H9 (cell line): ENCODE results near the gene MEIOSIN. TPM values are rescaled to one million over a fixed set of nuclear protein-coding genes. Genes with fewer than 3 reads are reported as not detected.

Experiments used
- DNase-seq: peaks from one replicate; pipeline ENCODE4 v3.0.0-alpha.2; 2017
- H2AFZ ChIP-seq: one replicate; pipeline ENCODE4 v1.6.1; 2013; ENCODE audit warnings: mild to moderate bottlenecking, low read length, control low read depth, moderate library complexity
- H2AK5ac ChIP-seq: 2 replicates; pipeline ENCODE4 v1.6.1; 2013; ENCODE audit warnings: low read length, control low read depth, mixed read lengths; ENCODE audit not compliant: insufficient read length
- H2BK120ac ChIP-seq: one replicate; pipeline ENCODE4 v1.6.1; 2013; ENCODE audit warnings: low read depth, mild to moderate bottlenecking, low read length, control low read depth, inconsistent platforms; ENCODE audit not compliant: poor library complexity, severe bottlenecking
- H2BK12ac ChIP-seq: 2 replicates; pipeline ENCODE4 v1.6.1; 2013; ENCODE audit warnings: low read length, control low read depth, mixed read lengths, low read depth; ENCODE audit not compliant: insufficient read length
- H2BK15ac ChIP-seq: 2 replicates; pipeline ENCODE4 v1.6.1; 2013; ENCODE audit warnings: low read depth, low read length, control low read depth
- H2BK20ac ChIP-seq: one replicate; pipeline ENCODE4 v1.6.1; 2013; ENCODE audit warnings: low read depth, mild to moderate bottlenecking, low read length, control low read depth, inconsistent platforms; ENCODE audit not compliant: poor library complexity, severe bottlenecking
- H2BK5ac ChIP-seq: 2 replicates; pipeline ENCODE4 v1.6.1; 2013; ENCODE audit warnings: low read length, control low read depth, mixed read lengths; ENCODE audit not compliant: insufficient read length
- H3K14ac ChIP-seq: 2 replicates; pipeline ENCODE4 v1.6.1; 2013; ENCODE audit warnings: low read length, control low read depth; ENCODE audit not compliant: insufficient read depth
- H3K18ac ChIP-seq: 2 replicates; pipeline ENCODE4 v1.6.1; 2013; ENCODE audit warnings: low read depth, mild to moderate bottlenecking, mixed read lengths, low read length, control low read depth; ENCODE audit not compliant: insufficient read length
- H3K23ac ChIP-seq: 2 replicates; pipeline ENCODE4 v1.6.1; 2013; ENCODE audit warnings: low read length, control low read depth, mixed read lengths, low read depth; ENCODE audit not compliant: insufficient read length
- H3K23me2 ChIP-seq: 2 replicates; pipeline ENCODE4 v1.6.1; 2013; ENCODE audit warnings: low read depth, mild to moderate bottlenecking, mixed read lengths, low read length, control low read depth; ENCODE audit not compliant: insufficient read length, poor library complexity, severe bottlenecking
- H3K27ac ChIP-seq: 2 replicates; pipeline ENCODE4 v1.5.1; 2013; ENCODE audit warnings: low read length, control low read depth, mixed read lengths, low read depth; ENCODE audit not compliant: insufficient read length
- H3K27me3 ChIP-seq: 2 replicates; pipeline ENCODE4 v1.6.1; 2013; ENCODE audit warnings: low read length, control low read depth, inconsistent platforms; ENCODE audit not compliant: insufficient read depth
- H3K4ac ChIP-seq: 2 replicates; pipeline ENCODE4 v1.6.1; 2013; ENCODE audit warnings: low read depth, mild to moderate bottlenecking, control low read depth, inconsistent platforms, low read length, moderate library complexity
- H3K4me1 ChIP-seq: 2 replicates; pipeline ENCODE4 v1.6.1; 2013; ENCODE audit warnings: low read length, control low read depth, inconsistent platforms; ENCODE audit not compliant: insufficient read depth
- H3K4me2 ChIP-seq: 2 replicates; pipeline ENCODE4 v1.6.1; 2013; ENCODE audit warnings: low read length, control low read depth, mixed read lengths; ENCODE audit not compliant: insufficient read length, insufficient read depth
- H3K56ac ChIP-seq: 2 replicates; pipeline ENCODE4 v1.6.1; 2013; ENCODE audit warnings: low read depth, mild to moderate bottlenecking, mixed read lengths, low read length, control low read depth; ENCODE audit not compliant: insufficient read length
- H3K79me1 ChIP-seq: 2 replicates; pipeline ENCODE4 v1.6.1; 2013; ENCODE audit warnings: low read depth, mild to moderate bottlenecking, moderate library complexity, low read length, control low read depth, inconsistent platforms; ENCODE audit not compliant: insufficient read depth, poor library complexity, severe bottlenecking
- H3K79me2 ChIP-seq: 2 replicates; pipeline ENCODE4 v1.6.1; 2013; ENCODE audit warnings: low read length, control low read depth, inconsistent platforms; ENCODE audit not compliant: insufficient read depth
- H3K9ac ChIP-seq: 2 replicates; pipeline ENCODE4 v1.6.1; 2013; ENCODE audit warnings: low read length, control low read depth, mixed read lengths; ENCODE audit not compliant: insufficient read length; ENCODE audit errors: extremely low read depth
- H3K9me3 ChIP-seq: one replicate; pipeline ENCODE4 v1.6.1; 2013; ENCODE audit warnings: low read depth, low read length, inconsistent platforms; ENCODE audit not compliant: control insufficient read depth
- H3T11ph ChIP-seq: one replicate; pipeline ENCODE4 v1.6.1; 2013; ENCODE audit warnings: mild to moderate bottlenecking, low read length, control low read depth, inconsistent platforms
- H4K20me1 ChIP-seq: one replicate; pipeline ENCODE4 v1.6.1; 2013; ENCODE audit not compliant: control insufficient read depth, insufficient read length, insufficient read depth
- H4K5ac ChIP-seq: 2 replicates; pipeline ENCODE4 v1.6.1; 2013; ENCODE audit warnings: low read depth, mild to moderate bottlenecking, mixed read lengths, low read length, control low read depth; ENCODE audit not compliant: insufficient read length
- H4K8ac ChIP-seq: replicated peaks from 2 replicates; pipeline ENCODE4 v1.6.1; 2013; ENCODE audit warnings: low read length, control low read depth, mixed read lengths, low read depth; ENCODE audit not compliant: insufficient read length
- H4K91ac ChIP-seq: 2 replicates; pipeline ENCODE4 v1.6.1; 2013; ENCODE audit warnings: low read depth, mild to moderate bottlenecking, moderate library complexity, mixed read lengths, low read length, control low read depth; ENCODE audit not compliant: insufficient read length
- H3K27ac Mint-ChIP-seq, 3 experiments: 2 replicates in 2 of 3; 3 replicates in 1 of 3; pipeline ENCODE4 v1.8.0; 2020 to 2021; ENCODE audit warnings: mixed read lengths in 3 of 3, mild to moderate bottlenecking in 1 of 3, moderate library complexity in 1 of 3
- H3K27me3 Mint-ChIP-seq: 2 replicates; pipeline ENCODE4 v1.8.0; 2021; ENCODE audit warnings: low read depth, mild to moderate bottlenecking, moderate library complexity, mixed read lengths
- H3K36me3 Mint-ChIP-seq, 3 experiments: 2 replicates in 2 of 3; 3 replicates in 1 of 3; pipeline ENCODE4 v1.8.0; 2020 to 2021; ENCODE audit warnings: low read depth in 3 of 3, mixed read lengths in 3 of 3; ENCODE audit not compliant: insufficient read depth in 1 of 3
- H3K4me1 Mint-ChIP-seq, 2 experiments: 2 replicates each; pipeline ENCODE4 v1.8.0; 2020; ENCODE audit warnings: mixed read lengths in 2 of 2
- H3K4me3 Mint-ChIP-seq, 2 experiments: 2 replicates in 1 of 2; 3 replicates in 1 of 2; pipeline ENCODE4 v1.8.0; 2020 to 2021; ENCODE audit warnings: mild to moderate bottlenecking in 2 of 2, mixed read lengths in 2 of 2, moderate library complexity in 1 of 2
- H3K9me3 Mint-ChIP-seq, 2 experiments: 2 replicates in 1 of 2; 3 replicates in 1 of 2; pipeline ENCODE4 v1.8.0; 2020; ENCODE audit warnings: mild to moderate bottlenecking in 2 of 2, mixed read lengths in 2 of 2, moderate library complexity in 1 of 2
- CTCF ChIP-seq: fragments of 200-600 bp; sonication (generic); conservative IDR thresholded peaks from 3 replicates; pipeline ENCODE4 v1.8.0; 2021; ENCODE audit warnings: antibody characterized with exemption, mild to moderate bottlenecking
- WGBS: extraction: QIAGEN DNeasy Blood & Tissue Kit; methylation state at CpG from one replicate; pipeline ENCODE4 v1.1.7; 2013; ENCODE audit warnings: missing lambda C conversion rate, low lambda C conversion rate, mixed read lengths; ENCODE audit not compliant: insufficient read length; ENCODE audit errors: extremely low coverage; 5-methylcytosine and 5-hydroxymethylcytosine counted together
- total RNA-seq: library from RNA; stranded (reverse); gene quantifications from 2 replicates; pipeline ENCODE4 v1.2.1, GENCODE V29; 2021

Gene MEIOSIN
- total RNA-seq, 1 experiment from 2014 or later = not detected

- peak; percentile 98 for DNase-seq
- Histone ChIP-seq H2BK120ac (no peak within 1 kb of the TSS), H2BK5ac (no peak within 1 kb of the TSS), H3K4me1 (no peaks in the 10 kb centered on the region), H2BK12ac (no peak within 1 kb of the TSS), H4K20me1 (no peaks in the 10 kb centered on the region), H3K23ac (no peak within 1 kb of the TSS), H3K23me2 (no peaks in the 10 kb centered on the region), H3K18ac (peak within 1 kb of the TSS; percentile 63), H4K91ac (no peak within 1 kb of the TSS), H3K4me2 (peak within 1 kb of the TSS; percentile 78), H3K14ac (peak within 1 kb of the TSS; percentile 79), H3K79me1 (peaks cover 5% of the 10 kb centered on the region), H3K4ac (no peak within 1 kb of the TSS), H3K9me3 (no peaks in the 10 kb centered on the region), H2BK20ac (no peak within 1 kb of the TSS), H4K8ac (no peak within 1 kb of the TSS), H2AK5ac (no peak within 1 kb of the TSS), H3K79me2 (peaks cover 4% of the 10 kb centered on the region; the same call in 1 of the 2 replicates), H2BK15ac (no peak within 1 kb of the TSS), H3K27me3 (no peaks in the 10 kb centered on the region), H4K5ac (no peak within 1 kb of the TSS), H3K27ac (no peak within 1 kb of the TSS), H3K56ac (peak within 1 kb of the TSS; percentile 20), H3T11ph (no peak within 1 kb of the TSS), H3K9ac (peak within 1 kb of the TSS; percentile 76), H2AFZ (no peak within 1 kb of the TSS)
- H3K4me3 Mint-ChIP-seq = peak within 1 kb of the TSS; percentile 96 to 97
- 0 out of 3 replicates have a peak, but pooled peaks have one; percentile 17 for TF ChIP-seq CTCF
- no peaks in the 10 kb centered on the region for H3K9me3 Mint-ChIP-seq
- peaks cover 0 to 2% (median 0%) of the 10 kb centered on the region in 3 experiments; a peak in 1 of 7 replicates for H3K36me3 Mint-ChIP-seq
- no CpG with 5 or more reads among the region's 48 CpGs for WGBS
- peak within 1 kb of the TSS; percentile 81 to 98 (median 98); a peak in 6 of 7 replicates for H3K27ac Mint-ChIP-seq
- no peaks in the 10 kb centered on the region for H3K27me3 Mint-ChIP-seq
- H3K4me1 Mint-ChIP-seq = peaks cover 13 to 19% of the 10 kb centered on the region in 2 experiments
Measured at GRCh38 chr19:45730368-45731288, 2.6 kb upstream of the MEIOSIN start, which contains the start of gene FBXO46. Gene FBXO46 (minus strand): TSS chr19:45730896. CDS start chr19:45713495, 17,401 bp downstream.
